ENCODE results near the gene GHRHR. TPM values are rescaled to one million over a fixed set of nuclear protein-coding genes. Genes with fewer than 3 reads are reported as not detected.

The GHRHR gene
- total and polyA plus RNA-seq, 2 of the 4 experiments (the other 2 are of a cell fraction) = not detected

DNA sequence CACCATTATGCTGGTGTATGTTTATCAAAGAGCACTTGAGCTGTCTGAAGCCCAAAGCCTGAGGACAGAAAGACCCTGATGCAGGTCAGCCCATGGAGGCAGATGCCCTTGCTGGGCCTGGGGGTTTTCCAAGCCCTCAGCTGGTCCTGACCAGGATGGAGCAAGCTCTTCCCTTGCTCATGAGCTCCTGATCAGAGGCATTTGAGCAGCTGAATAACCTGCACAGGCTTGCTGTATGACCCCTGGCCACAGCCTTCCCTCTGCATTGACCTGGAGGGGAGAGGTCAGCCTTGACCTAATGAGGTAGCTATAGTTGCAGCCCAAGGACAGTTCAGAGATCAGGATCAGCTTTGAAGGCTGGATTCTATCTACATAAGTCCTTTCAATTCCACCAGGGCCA lies 39.1 kb upstream of the GHRHR start:
- ATAC-seq (ENCODE audit: low read depth) (no peak), DNase-seq (no peak)
- Histone ChIP-seq H3K9me1 (ENCODE audit: insufficient read depth, low read length) (peaks cover 9% of the 10 kb centered on the region; the same call in 1 of the 2 replicates), H2AK5ac (ENCODE audit: low read depth, low read length) (no peak overlapping the region), H3K4me3 (ENCODE audit: insufficient read depth, low read depth, low read length) (no peak overlapping the region), H2AFZ (replicated peaks; ENCODE audit: low read length, poor library complexity) (no peak overlapping the region), H3K18ac (ENCODE audit: low read depth, low read length) (no peak overlapping the region), H3K14ac (replicated peaks; ENCODE audit: low read depth, low read length) (no peak overlapping the region), H3K27me3 (ENCODE audit: control insufficient read depth, insufficient read depth, low read length) (no peaks in the 10 kb centered on the region; the same call in 1 of the 2 replicates), H4K20me1 (ENCODE audit: insufficient read depth, low read length) (no peaks in the 10 kb centered on the region), H3K9ac (ENCODE audit: low read depth, low read length) (no peak overlapping the region), H2BK20ac (ENCODE audit: low read depth, low read length) (no peak overlapping the region), H3K56ac (ENCODE audit: extremely low read depth, insufficient read depth, low read length) (no peak overlapping the region), H4K8ac (ENCODE audit: low read depth in 2 of 2, low read length in 2 of 2) (no peak overlapping the region), H2BK120ac (ENCODE audit: low read depth, low read length) (no peak overlapping the region), H3K79me1 (ENCODE audit: low read depth in 1 of 2, low read length in 2 of 2) (no peaks in the 10 kb centered on the region), H3K36me3 (ENCODE audit: control insufficient read depth, insufficient read depth, low read length) (no peaks in the 10 kb centered on the region), H2AK9ac (replicated peaks; ENCODE audit: low read depth, low read length, poor library complexity) (no peak overlapping the region), H4K5ac (ENCODE audit: low read depth, low read length) (no peak overlapping the region), H3K4ac (ENCODE audit: low read depth, low read length) (no peak overlapping the region), H3K4me1 (ENCODE audit: control insufficient read depth, insufficient read depth, low read length) (peaks cover 10% of the 10 kb centered on the region), H3K23ac (ENCODE audit: low read depth, low read length) (no peak overlapping the region), H3K9me3 (ENCODE audit: control insufficient read depth, insufficient read depth, low read length) (peaks cover 6% of the 10 kb centered on the region), H2BK15ac (ENCODE audit: low read depth, low read length) (no peak overlapping the region), H3K4me2 (ENCODE audit: low read depth, low read length) (no peak overlapping the region), H3K27ac (ENCODE audit: insufficient read depth, low read length) (no peak overlapping the region), H2BK5ac (ENCODE audit: low read depth, low read length, poor library complexity, severe bottlenecking) (no peak overlapping the region), H4K91ac (ENCODE audit: insufficient read depth, low read depth, low read length) (no peak overlapping the region)
- intact Hi-C loops (cut with micrococcal nuclease) = no loop called here
- CTCF ChIA-PET = interaction anchor here (0.9 kb wide), 1 partner anchor 10 kb away, joined by 3 read pairs; no protein-coding TSS in a partner anchor
- TF ChIP-seq POLR2A (IDR thresholded peaks at IDR 0.05; ENCODE audit: low read depth, low read length) (no peak), SMC3 (IDR thresholded peaks at IDR 0.05; ENCODE audit: low read depth, low read length) (no peak), RAD21 (IDR thresholded peaks at IDR 0.05; ENCODE audit: low read length) (no peak), NFE2L2 (IDR thresholded peaks at IDR 0.05; ENCODE audit: low read depth, low read length) (no peak), FOS (IDR thresholded peaks at IDR 0.05; ENCODE audit: low read depth, low read length) (no peak), CEBPB (IDR thresholded peaks at IDR 0.05; ENCODE audit: low read depth, low read length) (no peak), MXI1 (IDR thresholded peaks at IDR 0.05; ENCODE audit: borderline replicate concordance, low read depth, low read length) (no peak), CHD1 (IDR thresholded peaks at IDR 0.05; ENCODE audit: low read depth, low read length) (no peak), MAZ (IDR thresholded peaks at IDR 0.05; ENCODE audit: borderline replicate concordance, low read depth, low read length) (no peak), BHLHE40 (IDR thresholded peaks at IDR 0.05; ENCODE audit: low read depth, low read length) (no peak), MAFK (IDR thresholded peaks at IDR 0.05; ENCODE audit: low read depth, low read length) (no peak), RCOR1 (IDR thresholded peaks at IDR 0.05; ENCODE audit: insufficient replicate concordance, low read length) (no peak), RFX5 (IDR thresholded peaks at IDR 0.05; ENCODE audit: low read depth, low read length) (no peak)
- TF ChIP-seq, protein P1, sequence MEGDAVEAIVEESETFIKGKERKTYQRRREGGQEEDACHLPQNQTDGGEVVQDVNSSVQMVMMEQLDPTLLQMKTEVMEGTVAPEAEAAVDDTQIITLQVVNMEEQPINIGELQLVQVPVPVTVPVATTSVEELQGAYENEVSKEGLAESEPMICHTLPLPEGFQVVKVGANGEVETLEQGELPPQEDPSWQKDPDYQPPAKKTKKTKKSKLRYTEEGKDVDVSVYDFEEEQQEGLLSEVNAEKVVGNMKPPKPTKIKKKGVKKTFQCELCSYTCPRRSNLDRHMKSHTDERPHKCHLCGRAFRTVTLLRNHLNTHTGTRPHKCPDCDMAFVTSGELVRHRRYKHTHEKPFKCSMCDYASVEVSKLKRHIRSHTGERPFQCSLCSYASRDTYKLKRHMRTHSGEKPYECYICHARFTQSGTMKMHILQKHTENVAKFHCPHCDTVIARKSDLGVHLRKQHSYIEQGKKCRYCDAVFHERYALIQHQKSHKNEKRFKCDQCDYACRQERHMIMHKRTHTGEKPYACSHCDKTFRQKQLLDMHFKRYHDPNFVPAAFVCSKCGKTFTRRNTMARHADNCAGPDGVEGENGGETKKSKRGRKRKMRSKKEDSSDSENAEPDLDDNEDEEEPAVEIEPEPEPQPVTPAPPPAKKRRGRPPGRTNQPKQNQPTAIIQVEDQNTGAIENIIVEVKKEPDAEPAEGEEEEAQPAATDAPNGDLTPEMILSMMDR (conservative IDR thresholded peaks at IDR 0.05; ENCODE audit: low read depth, low read length) = no peak
- TF ChIP-seq, protein P2, sequence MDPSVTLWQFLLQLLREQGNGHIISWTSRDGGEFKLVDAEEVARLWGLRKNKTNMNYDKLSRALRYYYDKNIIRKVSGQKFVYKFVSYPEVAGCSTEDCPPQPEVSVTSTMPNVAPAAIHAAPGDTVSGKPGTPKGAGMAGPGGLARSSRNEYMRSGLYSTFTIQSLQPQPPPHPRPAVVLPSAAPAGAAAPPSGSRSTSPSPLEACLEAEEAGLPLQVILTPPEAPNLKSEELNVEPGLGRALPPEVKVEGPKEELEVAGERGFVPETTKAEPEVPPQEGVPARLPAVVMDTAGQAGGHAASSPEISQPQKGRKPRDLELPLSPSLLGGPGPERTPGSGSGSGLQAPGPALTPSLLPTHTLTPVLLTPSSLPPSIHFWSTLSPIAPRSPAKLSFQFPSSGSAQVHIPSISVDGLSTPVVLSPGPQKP (IDR thresholded peaks at IDR 0.05; ENCODE audit: borderline replicate concordance, low read depth, low read length) = no peak
- TF ChIP-seq, protein P3, sequence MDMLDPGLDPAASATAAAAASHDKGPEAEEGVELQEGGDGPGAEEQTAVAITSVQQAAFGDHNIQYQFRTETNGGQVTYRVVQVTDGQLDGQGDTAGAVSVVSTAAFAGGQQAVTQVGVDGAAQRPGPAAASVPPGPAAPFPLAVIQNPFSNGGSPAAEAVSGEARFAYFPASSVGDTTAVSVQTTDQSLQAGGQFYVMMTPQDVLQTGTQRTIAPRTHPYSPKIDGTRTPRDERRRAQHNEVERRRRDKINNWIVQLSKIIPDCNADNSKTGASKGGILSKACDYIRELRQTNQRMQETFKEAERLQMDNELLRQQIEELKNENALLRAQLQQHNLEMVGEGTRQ (IDR thresholded peaks at IDR 0.05; ENCODE audit: low read depth, low read length) = no peak
- POLR2A ChIA-PET (ENCODE audit: unreplicated experiment) = no interaction called here
- in situ Hi-C loops (cut with MboI; ENCODE audit: low sequenced_read_pairs) = no loop called here
- BruUV-seq (replicated peaks) = no TSS peak
- dilution Hi-C loops (cut with HindIII; ENCODE audit: low sequenced_read_pairs, unreplicated experiment) = no loop called here
